H1 (cell line): ENCODE measurements around the gene DEGS2. TPM values are rescaled to one million over a fixed set of nuclear protein-coding genes. Genes with fewer than 3 reads are reported as not detected.

Experiments used
- EGR1 ChIP-seq: IDR thresholded peaks from 2 replicates; pipeline ENCODE4 v1.6.1; 2011; ENCODE audit warnings: low read depth, low read length, borderline replicate concordance
- PHF8 ChIP-seq: fragments of 200-600 bp; sonication (generic); conservative IDR thresholded peaks from 2 replicates; pipeline ENCODE4 v1.7.1; 2012; ENCODE audit warnings: low read depth, mild to moderate bottlenecking, inconsistent platforms, low read length, moderate library complexity
- polyA plus RNA-seq, 7 experiments: library from polyadenylated mRNA; depleted of rRNA in 3 of 7; stranded (reverse) in 5 of 7; unstranded in 2 of 7; fragments of >200 nt in 5 of 7; fragments of 200-250 nt in 2 of 7; gene quantifications; 1 replicate in 5 of 7; 2 replicates in 1 of 7; 4 replicates in 1 of 7; pipeline versions ENCODE4 v1.2.1 to v1.2.3, GENCODE V29; 2011 to 2013; ENCODE audit warnings: missing spikeins in 2 of 7, mixed read lengths in 2 of 7
- total RNA-seq: library from RNA; stranded (reverse); fragmentation: NEBNext Ultra II Directional; extraction: Animal tissue kit (Norgen Biotek cat#: 25700); gene quantifications from 2 replicates; pipeline ENCODE4 v1.2.1, GENCODE V29; 2021

Gene DEGS2
- total and polyA plus RNA-seq, 2 of the 8 experiments (the other 6 are each of a cell fraction or from before 2014, with no cell fraction given) = 0.61 to 0.82 TPM

DNA sequence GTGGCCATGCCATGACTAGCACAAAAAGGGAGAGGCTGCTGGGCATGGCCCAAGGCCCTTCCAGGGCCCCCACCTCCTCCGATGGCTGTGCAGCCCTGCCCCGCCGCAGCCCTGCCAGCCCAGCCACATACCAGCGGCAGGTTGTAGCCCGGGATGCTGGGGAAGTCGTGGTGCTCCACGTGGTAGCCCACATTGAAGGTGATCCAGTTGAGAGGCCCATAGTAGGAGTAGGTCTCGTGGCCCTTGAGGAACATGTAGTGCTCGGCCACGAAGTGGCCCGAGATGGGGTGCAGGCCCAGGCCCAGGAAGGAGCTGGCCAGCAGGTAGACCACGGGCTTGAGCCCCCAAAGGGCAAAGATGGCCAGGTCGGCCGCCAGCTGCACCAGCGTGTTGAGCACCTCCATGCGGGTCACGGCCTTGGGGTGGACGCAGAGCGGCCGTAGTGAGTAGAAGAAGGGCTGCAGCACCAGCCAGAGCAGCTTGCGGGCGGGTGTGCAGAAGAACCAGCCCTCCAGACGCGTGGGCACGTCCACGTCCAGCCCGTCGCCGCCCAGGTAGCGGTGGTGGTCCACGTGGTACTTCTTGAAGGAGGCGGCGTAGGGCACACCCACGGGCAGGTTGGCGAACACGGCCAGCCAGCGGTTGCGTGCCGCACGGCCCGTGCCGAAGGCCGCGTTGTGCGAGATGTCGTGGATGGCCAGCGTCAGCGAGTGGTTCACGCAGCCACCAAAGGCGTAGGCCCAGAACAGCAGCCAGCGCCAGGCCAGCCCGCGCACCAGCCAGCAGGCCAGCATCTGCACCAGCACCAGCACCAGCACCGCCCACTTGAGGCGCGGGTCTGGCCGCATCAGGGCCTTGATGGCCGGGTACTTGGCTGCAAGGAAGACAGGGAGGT, 10.4 kb downstream of the DEGS2 start (continued):
- no peak for TF ChIP-seq PHF8
- no peak for TF ChIP-seq EGR1
